GM21423 (cell line): ENCODE measurements around the gene RLN1.
A peak's percentile ranks its signal among the peaks of the same experiment; 100 is the strongest.
"Not testable (repeated sequence)": the region's sequence is repeated elsewhere in the genome, so short reads cannot be mapped to it uniquely, and the experiment has no call there.

Experiments used
- ATAC-seq: cut with Tn5 transposase; IDR thresholded peaks from one replicate; pipeline ENCODE4 v1.9.1; 2021; ENCODE audit warnings: mild to moderate bottlenecking, moderate library complexity; ENCODE audit not compliant: unreplicated experiment

The RLN1 gene, protein sequence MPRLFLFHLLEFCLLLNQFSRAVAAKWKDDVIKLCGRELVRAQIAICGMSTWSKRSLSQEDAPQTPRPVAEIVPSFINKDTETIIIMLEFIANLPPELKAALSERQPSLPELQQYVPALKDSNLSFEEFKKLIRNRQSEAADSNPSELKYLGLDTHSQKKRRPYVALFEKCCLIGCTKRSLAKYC

DNA sequence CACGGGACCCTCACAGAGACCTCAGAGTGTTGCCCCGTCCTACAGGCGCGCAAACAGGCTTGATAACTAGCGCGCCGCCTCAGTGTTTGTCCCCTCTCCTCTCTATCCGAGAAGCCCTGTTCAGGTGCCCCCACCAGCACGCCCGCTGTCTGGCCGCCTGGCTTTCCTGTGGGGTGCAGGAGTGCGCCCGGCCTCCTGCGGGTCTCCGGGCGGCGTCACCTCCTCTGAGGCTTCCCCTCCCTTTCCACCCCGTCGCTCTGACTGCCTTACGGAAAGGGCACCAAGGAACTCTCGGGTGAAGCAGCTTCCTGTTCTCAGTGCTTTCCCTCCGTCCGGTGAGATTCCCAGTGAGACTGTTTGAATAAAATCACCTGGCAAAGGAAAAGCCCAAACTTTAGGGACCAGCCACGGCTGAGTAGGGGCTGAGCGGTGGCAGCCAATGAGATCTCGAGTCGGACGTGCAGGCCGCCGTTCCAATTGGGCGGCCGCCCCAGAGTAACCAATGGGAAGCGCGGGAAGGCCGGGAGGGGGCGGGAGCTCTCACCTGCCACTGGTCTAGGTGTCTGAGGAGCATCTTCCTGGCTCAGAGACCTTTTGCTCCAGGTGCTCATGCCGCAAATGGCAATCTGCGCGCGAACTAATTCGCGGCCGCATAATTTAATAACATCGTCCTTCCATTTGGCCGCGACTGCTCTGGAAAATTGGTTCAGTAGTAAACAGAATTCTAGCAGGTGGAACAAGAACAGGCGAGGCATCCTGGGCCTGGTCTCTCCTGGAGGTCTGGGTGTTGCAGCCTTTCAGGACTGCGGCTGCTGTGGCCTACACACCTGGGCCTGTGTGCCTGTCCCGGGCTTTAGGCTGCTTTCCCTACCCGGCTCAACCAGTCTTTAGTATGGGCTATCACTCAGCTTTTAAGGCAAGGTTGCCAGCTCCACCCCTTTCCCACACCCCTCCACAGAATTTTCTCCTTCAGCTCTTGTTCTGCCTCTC, at the start of gene RLN1:
RLN1 (minus strand) TSS at position 885 of the 990 bp plus-strand sequence; CDS start at position 755, 130 bp downstream.
- ATAC-seq, result peak; percentile 99

DNA sequence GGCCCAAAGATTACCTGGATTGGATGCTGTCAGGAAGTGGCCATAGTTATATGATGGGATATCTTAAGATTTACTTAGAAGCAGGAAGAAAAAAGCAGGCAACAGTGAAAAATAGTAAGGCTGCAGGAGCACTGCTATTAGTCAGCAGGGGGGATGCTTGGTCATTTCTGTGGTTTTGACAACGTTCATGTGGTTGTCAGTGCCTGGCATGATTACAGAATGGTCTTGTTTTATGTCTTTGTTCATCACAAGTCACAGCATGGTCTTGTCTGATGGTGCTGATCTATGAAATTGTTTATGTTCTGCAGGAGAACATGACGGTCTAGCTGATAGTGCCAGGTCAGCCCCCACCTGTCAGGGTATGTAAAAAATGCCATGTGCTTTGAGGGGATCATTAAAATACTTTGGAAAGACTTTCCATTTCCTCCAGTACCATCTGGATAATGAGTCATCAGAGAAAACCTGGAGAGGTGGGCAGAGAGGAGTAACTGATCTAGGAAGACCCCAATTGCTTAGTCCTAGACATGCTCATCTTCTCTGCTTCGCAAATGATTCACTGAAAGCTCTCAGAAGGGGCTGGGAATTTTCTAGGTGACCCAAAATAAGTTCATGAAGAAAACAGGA, 49.5 kb upstream of the RLN1 start:
- peak; percentile 68 for ATAC-seq

DNA sequence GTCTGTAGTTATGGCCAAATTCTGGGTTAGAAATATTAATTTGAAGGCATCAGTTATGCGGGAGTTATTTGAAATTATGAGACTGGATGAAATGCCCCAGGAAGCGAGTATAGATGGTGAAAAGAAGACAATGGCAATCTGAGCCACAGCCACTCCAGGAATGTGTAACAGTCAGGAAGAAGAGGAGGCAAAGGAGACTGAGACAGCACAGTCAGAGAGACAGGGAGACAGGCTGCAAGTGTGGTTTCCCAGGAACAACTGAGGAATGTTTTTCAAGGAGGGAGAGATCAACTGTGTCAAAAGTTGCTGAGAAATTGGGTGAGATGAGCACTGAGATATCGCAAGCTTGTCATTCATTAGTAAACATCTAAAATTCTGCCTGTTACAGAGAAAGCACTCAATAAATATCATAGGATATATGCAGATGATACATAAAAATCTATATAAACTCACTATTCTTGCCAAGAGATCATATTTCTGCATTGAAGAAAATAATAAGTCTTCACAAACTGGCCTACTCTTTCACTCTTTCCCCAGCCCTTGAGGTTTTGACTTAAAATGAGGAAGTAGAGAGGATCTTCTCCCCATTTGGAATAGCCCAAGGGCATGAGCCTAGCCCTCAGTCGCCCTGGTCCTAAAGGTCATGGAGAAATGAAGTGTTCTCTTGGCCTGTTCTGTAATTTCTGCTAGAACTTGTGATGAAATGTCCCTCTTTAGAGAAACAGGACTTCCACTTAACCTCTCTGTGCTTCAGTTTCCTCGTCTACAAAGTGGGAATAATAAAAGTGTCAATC, 48.5 kb upstream of the RLN1 start:
- no peak for ATAC-seq

DNA sequence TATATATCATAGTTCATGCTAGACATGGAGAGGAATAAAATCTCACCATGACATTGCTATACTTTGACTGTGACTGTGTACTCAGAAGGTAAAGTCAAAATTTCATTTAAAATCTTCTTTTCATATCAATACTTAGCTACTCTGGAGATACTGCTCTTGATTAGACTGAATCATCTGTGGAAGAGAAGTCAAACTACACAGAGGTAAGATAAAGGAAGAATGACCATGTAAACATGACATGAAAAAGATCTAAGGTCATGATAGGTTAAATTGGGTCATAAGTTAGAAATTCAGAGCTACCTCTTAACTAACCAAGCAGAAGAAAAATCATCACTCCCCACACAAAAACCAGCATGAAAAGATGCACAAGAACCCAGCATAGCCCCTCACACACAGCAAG, 44.8 kb upstream of the RLN1 start:
- ATAC-seq, result no peak

DNA sequence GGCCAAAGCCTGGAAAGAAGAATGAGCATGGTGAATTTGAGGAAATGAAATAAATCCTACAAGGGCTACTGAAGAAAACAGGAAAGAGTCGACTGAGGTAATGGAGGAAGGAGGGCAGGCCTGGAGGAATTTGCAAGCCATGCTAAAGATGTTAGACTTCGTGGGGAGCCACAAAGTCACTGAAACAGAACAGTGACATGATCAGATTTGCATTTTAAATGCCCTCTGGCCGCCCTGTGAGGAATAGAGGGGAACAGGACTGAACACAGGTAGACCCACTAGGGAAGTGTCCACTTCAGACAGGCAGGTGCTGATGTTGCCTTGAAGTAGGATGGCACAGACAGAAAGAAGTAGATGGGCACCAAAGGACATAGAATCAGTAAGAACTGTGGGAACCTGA, 42.8 kb upstream of the RLN1 start:
- peak; percentile 55 for ATAC-seq

DNA sequence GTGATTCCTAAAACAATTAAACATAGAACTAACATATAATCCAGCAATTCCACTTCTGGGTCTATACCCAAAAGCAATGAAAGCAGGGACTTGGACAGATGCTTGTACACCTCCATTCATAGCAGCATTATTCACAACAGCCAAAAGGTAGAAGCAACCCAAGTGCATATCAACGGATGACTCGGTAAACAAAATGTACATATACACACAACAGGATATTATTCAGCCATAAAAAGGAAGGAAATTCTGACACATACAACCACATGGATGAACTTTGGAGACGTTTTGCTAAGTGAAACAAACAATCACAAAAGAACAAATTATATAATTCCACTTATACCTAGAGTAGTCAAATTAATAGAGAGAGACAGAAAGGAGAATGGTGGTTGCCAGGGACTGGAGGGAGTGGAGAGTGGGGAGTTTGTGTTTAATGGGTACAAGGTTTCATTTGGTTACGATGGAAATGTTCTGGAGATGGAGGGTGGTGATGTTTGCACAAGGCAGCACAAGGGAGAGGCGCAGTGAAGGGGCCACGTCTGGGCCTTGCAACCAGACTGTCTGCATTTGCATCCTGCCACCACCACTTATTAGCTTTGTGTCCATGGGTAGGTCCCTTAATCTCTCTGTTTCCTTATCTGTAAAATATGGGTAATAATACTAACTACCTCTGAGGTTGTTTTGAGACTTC, 36.3 kb upstream of the RLN1 start:
- no peak for ATAC-seq

DNA sequence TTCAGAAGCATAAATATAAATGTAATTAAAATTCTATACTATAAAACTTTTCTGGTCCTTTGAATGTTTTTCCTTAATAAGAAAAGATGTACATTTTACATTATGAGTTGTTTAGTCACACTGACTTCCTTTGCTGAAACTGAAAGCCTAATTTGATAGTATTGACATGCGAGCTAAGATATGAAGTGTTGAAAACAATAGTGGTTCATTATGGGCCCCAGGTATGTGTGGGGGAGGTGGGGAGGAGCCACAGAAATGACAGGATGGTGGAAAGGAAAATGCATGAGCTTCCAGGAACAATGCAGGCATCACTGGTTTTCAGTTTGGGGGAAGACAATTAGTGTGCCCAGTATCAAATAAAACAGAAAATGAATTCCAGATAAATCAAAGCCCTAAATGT, 35.4 kb upstream of the RLN1 start:
- ATAC-seq, result no peak

DNA sequence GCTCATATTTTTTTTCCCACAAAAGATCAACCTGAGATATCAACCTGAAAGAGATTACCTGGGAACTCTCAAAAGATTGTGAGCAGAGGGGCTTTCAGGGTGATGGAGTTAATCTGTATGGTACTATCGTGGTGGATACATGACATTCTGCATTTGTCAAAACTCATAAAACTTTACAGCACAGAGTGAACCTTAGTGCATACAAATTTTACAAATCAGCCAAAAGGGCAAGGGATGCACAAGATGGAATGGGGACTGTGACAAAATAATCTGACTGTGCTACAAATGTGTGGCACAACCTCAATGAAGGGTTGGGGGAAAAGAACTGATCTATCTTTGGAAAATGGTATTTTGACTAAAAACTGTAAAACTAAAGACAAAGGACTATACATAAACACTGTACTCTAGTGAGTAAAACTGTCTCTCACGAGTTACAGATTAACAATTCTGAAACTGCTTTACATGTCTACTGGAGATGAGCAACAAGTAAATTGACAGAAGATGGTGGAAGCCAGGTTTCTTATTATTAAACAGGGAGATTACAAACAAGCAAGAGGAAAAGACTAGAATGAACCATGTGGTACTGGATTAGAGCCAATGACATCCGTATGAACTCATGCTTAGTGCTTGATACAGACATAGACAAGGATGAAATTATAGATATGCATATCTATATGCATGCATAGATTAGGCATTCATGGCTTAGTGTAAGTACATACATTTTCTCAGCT, 24.8 kb upstream of the RLN1 start:
- peak; percentile 96 for ATAC-seq

DNA sequence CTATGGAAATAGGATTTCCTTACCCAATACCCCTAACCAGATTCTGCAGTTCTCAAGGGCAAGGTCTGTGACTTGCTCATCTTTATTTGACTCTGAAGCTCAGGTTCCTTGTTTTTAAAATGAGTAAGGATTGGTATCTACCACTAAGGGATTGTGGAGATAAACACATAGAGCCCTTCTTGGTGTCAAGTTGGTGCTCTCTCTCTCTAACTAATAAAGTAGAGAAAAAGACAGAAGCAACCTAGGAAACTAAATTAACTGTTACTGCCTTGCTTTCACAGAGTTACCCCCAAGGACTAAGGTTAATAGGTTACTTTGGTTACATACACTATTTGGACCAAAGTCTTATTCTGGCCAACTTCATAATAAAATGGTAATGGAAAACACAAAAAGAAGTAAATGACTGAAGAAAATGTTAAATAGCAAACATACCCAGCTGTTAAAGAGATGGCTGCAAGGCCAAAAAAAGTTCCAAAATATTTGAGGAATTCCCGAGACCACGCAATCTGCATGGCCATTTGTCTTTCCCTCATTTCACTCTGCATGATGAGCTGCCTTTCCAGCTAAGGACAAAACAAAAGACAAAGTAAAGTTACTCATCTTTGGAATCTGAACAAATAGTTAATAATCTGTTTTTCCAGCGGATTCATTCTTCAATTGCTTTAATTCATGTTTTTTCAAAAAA, 21.8 kb upstream of the RLN1 start:
- no peak for ATAC-seq

DNA sequence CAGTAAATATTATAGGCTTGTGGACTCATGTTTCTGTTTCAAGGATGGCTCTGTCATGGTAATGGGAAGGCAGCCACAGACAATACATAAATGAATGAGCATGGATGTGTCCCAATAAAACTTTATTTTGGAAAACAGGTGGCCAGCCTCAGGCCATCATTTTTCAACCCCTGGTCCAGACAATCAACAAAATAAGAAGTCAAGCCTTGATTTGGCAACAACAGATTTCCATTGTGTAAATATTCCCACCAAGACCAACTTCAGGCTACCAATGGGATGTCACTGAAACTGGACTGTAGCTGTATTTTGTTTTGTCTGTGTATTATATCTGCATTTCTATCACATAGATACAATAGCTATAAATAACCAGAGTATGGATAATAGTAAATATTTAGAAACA, 20.7 kb upstream of the RLN1 start:
- no peak for ATAC-seq

DNA sequence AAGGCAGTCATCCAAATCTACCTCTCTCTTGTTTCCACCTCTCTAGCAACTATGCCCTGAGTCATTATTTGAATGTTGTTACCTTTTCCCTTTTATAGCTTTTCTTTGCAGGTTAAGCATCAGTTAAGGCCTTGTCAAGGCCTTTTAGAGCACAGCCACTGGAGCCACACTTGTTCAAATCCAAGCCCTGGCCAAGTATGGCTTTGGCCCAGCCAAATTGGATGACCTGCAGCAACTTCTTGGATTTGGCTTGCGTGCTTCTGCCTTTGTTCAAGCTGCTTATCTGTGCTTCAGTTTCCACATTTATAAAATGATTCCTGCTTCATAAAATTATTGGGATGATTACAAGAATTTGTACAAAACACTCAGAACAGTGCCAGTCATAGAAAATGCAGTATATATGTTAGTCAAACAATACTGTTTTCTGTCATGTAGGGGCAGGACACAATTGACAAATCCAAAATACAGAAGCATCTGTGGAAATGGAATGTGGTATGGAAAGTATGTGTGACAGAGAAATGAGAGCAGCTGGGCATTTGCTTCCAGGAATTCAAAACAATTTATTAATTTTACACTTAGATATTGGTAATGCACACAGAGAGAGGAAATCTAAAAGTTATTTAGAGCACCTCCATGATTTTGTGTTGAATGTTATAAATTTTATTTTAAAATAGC, 17.9 kb upstream of the RLN1 start:
- ATAC-seq, result no peak

DNA sequence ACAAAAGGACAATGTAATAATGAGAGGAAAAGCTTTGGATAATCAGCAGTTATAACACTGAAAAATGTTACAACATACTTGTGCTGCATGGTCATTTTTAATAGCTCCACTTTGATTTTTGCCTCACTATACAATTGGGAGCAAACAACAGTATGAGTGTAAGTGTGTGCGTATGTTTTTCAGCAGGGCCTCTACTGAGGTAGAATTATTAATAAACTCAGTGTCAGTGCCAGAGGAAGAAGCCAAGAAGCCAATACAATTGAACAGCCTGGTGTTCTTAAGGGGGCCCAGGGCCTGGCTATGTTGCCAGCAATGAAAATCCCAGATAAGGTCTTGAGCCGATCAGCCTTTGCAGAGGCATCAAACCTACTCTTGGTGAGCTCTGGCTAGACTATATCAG, 16.1 kb upstream of the RLN1 start:
- no peak for ATAC-seq

DNA sequence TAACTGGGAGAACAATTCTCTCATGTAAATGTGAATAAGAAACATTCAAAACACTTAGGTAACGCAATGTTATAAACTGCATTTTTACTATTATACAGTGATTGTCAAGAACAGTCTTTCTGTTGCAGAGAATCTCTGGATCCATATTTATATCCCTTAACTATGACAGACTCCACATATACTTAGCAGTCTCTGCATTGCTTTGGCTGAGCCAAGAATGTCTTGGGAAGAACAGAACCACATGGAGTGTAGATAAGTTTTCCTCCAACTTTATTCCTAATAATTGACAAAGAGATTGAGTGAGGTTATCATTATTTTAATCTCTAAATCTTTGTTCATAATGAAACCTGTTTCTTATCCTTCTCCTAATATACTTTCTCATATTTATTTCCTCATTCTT, 15.6 kb upstream of the RLN1 start:
- no peak for ATAC-seq

DNA sequence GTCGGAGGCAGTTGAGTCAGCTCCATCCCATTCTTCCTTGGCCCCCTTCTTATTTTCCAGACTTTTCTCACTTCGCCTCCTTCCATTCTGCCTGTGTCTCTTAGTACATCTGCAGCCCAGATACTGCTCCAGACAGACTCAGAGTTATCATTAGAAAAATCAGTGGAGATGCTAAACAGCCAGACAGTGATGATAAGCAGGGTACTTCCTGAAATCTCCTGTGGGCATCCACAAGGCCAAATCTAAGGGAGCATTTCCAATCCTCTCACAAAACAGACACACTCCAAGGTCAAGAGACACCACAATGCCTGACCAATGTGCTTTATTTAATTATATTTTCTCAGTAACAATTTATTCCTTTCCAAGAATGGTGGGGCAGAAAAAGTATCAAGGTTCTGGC, 14.5 kb upstream of the RLN1 start:
- no peak for ATAC-seq

DNA sequence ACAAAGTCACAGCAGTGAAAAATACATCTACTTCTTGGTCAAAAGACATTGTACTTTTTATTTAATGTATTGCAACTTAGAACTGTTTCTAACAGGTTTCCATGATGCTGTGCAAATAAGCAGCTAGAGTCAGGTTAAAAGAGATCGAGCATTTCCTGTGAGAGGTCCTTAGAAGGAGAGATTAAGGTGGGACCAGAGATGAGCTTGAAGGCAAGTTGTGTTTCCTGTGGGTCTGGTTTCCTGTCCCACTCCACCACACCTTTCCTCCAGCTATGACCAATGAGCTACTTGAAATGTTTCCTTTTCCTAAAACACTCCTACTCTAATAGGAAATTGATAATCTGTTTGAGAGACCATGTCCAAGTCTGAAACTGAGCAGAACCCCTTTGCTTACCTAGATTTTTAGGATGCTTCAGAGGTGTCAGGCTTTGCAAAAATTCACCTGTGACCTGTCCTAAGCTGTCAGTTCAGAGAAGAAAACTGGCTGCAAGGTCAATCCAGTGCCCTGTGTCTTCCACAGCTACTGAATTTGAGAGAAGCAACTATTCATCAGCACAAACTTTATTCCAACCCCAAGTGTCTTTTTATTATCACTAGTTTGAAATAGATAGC, 13.1 kb upstream of the RLN1 start:
- ATAC-seq, result no peak

DNA sequence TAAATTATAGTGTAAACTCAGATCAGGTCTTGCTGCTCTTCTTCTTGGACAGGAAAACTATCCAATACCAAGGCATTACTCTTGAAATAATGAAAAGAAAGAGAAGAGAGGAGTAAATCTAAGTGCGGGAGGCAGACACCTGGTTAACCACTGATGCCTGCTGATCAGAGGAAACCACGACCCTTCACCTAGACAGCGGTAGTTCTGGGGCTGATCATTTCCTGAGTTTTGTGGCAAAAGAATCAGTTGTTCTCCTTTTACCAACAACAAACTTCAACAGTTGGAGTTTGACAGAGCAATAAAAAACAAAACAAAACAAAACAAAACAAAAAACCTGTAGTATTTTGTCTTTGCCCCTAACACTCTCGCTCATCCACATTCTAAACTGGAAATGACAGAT, 3.0 kb downstream of the RLN1 start:
- ATAC-seq, result no peak

DNA sequence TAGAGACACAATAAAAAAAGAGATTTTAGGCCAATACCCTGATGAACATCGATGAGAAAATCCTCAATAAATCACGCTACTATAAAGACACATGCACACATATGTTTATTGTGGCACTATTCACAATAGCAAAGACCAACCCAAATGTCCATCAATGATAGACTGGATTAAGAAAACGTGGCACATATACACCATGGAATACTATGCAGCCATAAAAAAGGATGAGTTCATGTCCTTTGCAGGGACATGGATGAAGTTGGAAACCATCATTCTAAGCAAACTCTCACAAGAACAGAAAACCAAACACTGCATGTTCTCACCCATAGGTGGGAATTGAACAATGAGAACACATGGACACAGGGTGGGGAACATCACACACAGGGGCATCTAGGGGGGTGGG, 8.4 kb downstream of the RLN1 start:
- not testable (repeated sequence) for ATAC-seq

DNA sequence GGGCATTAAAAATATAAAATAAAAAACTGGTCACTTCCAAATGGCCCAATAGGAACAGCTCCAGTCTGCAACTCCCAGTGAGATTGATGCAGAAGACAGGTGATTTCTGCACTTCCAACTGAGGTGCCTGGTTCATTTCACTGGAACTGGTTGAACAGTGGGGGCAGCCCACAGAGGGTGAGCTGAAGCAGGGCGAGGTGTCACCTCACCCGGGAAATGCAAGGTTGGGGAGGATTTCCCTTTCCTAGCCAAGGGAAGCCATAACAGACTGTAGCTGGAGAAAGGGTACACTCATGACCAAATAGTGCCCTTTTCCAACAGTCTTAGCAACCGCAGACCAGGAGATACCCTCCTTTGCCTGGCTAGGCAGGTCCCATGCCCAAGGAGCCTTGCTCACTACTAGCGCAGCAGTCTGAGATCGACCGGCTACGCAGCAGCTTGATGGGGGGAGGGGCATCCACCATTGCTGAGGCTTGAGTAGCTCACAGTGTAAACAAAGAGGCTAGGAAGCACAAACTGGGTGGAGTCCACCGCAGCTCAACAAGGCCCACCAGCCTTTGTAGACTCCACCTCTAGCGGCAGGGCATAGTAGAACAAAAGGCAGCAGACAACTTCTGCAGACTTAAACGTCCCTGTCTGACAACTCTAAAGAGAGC, 12.7 kb downstream of the RLN1 start:
- no peak for ATAC-seq
